Karpas-422 (cell line): ENCODE data around the gene MYOCD. TPM values are rescaled to one million over a fixed set of nuclear protein-coding genes. Genes with fewer than 3 reads are reported as not detected.

ENCODE experiments used
- DNase-seq: peaks from one replicate; pipeline ENCODE4 v3.0.0-alpha.2; 2015
- H2AFZ ChIP-seq: fragments of 200-600 bp; sonication (generic); 2 replicates; pipeline ENCODE4 v1.6.1; 2014; ENCODE audit warnings: antibody characterized with exemption, low read length, mixed read lengths
- H3K27ac ChIP-seq: fragments of 200-600 bp; sonication (generic); 2 replicates; pipeline ENCODE4 v1.5.1; 2014; ENCODE audit warnings: mild to moderate bottlenecking, low read length, moderate library complexity
- H3K27me3 ChIP-seq: fragments of 200-600 bp; sonication (generic); 2 replicates; pipeline ENCODE4 v1.6.1; 2014; ENCODE audit warnings: low read length, mixed read lengths
- H3K36me3 ChIP-seq: fragments of 200-600 bp; sonication (generic); 2 replicates; pipeline ENCODE4 v1.6.1; 2014; ENCODE audit warnings: low read length, mixed read lengths; ENCODE audit not compliant: insufficient read depth
- H3K4me1 ChIP-seq: fragments of 200-600 bp; sonication (generic); 2 replicates; pipeline ENCODE4 v1.6.1; 2014; ENCODE audit warnings: mild to moderate bottlenecking, low read length, mixed read lengths
- H3K4me2 ChIP-seq: fragments of 200-600 bp; sonication (generic); 2 replicates; pipeline ENCODE4 v1.6.1; 2014; ENCODE audit warnings: low read length, low read depth, mild to moderate bottlenecking; ENCODE audit not compliant: poor library complexity, severe bottlenecking
- H3K4me3 ChIP-seq: fragments of 200-600 bp; sonication (generic); 2 replicates; pipeline ENCODE4 v1.5.1; 2014; ENCODE audit warnings: mild to moderate bottlenecking, antibody characterized with exemption, low read length, mixed read lengths
- H3K79me2 ChIP-seq: fragments of 200-600 bp; sonication (generic); 2 replicates; pipeline ENCODE4 v1.6.1; 2014; ENCODE audit warnings: mild to moderate bottlenecking, low read length, mixed read lengths
- H3K9ac ChIP-seq: fragments of 200-600 bp; sonication (generic); 2 replicates; pipeline ENCODE4 v1.6.0; 2014; ENCODE audit warnings: low read length
- H3K9me2 ChIP-seq: fragments of 200-600 bp; sonication (generic), shearing (Covaris generic); replicated peaks from 2 replicates; pipeline ENCODE4 v1.6.0; 2014; ENCODE audit warnings: mild to moderate bottlenecking, low read length, moderate library complexity; ENCODE audit not compliant: insufficient read depth
- H3K9me3 ChIP-seq: fragments of 300-700, 200-600 bp; sonication (generic); 2 replicates; pipeline ENCODE4 v1.6.1; 2014; ENCODE audit warnings: low read length, mixed read lengths
- H4K20me1 ChIP-seq: fragments of 200-600 bp; sonication (generic); 2 replicates; pipeline ENCODE4 v1.6.1; 2014; ENCODE audit warnings: mild to moderate bottlenecking, antibody characterized with exemption, low read length, low read depth; ENCODE audit not compliant: insufficient read depth
- total RNA-seq: library from RNA; depleted of rRNA; stranded (reverse); fragments of >200 nt; shearing (Covaris generic); gene quantifications from 2 replicates; pipeline ENCODE4 v1.2.3, GENCODE V29; 2014; ENCODE audit warnings: low replicate concordance

MYOCD gene
- total RNA-seq, 1 experiment from 2014 or later: not detected

GRCh38 chr17:12727076-12727760, 61.5 kb downstream of the MYOCD start:
- Histone ChIP-seq H3K36me3 (no peaks in the 10 kb centered on the region), H3K9me2 (no peaks in the 10 kb centered on the region), H3K4me3 (no peak overlapping the region), H2AFZ (no peak overlapping the region), H3K9ac (no peak overlapping the region), H4K20me1 (no peaks in the 10 kb centered on the region), H3K4me2 (no peak overlapping the region), H3K79me2 (no peaks in the 10 kb centered on the region), H3K4me1 (no peaks in the 10 kb centered on the region), H3K9me3 (no peaks in the 10 kb centered on the region), H3K27ac (no peak overlapping the region), H3K27me3 (no peaks in the 10 kb centered on the region)
- no peak for DNase-seq

GRCh38 chr17:12727881-12728280, 62.2 kb downstream of the MYOCD start:
- Histone ChIP-seq H2AFZ (no peak overlapping the region), H3K36me3 (no peaks in the 10 kb centered on the region), H3K9me3 (no peaks in the 10 kb centered on the region), H3K27ac (no peak overlapping the region), H3K9me2 (no peaks in the 10 kb centered on the region), H3K4me1 (no peaks in the 10 kb centered on the region), H3K4me2 (no peak overlapping the region), H3K9ac (no peak overlapping the region), H4K20me1 (no peaks in the 10 kb centered on the region), H3K27me3 (no peaks in the 10 kb centered on the region), H3K79me2 (no peaks in the 10 kb centered on the region), H3K4me3 (no peak overlapping the region)
- DNase-seq: no peak

GRCh38 chr17:12729086-12729485, 63.4 kb downstream of the MYOCD start:
- DNase-seq: no peak
- H4K20me1 ChIP-seq: no peaks in the 10 kb centered on the region
- no peak overlapping the region for H3K9ac ChIP-seq
- H3K9me3 ChIP-seq: no peaks in the 10 kb centered on the region
- H3K4me2 ChIP-seq: no peak overlapping the region
- H3K4me3 ChIP-seq: no peak overlapping the region
- H3K4me1 ChIP-seq: no peaks in the 10 kb centered on the region
- no peaks in the 10 kb centered on the region for H3K9me2 ChIP-seq
- H3K27me3 ChIP-seq: no peaks in the 10 kb centered on the region
- no peaks in the 10 kb centered on the region for H3K79me2 ChIP-seq
- no peak overlapping the region for H2AFZ ChIP-seq
- no peak overlapping the region for H3K27ac ChIP-seq
- H3K36me3 ChIP-seq: no peaks in the 10 kb centered on the region

GRCh38 chr17:12730421-12730820, 64.7 kb downstream of the MYOCD start:
- Histone ChIP-seq H3K9me2 (no peaks in the 10 kb centered on the region), H3K27me3 (no peaks in the 10 kb centered on the region), H2AFZ (no peak overlapping the region), H3K9ac (no peak overlapping the region), H3K9me3 (no peaks in the 10 kb centered on the region), H3K4me3 (no peak overlapping the region), H3K27ac (no peak overlapping the region), H3K4me1 (no peaks in the 10 kb centered on the region), H3K79me2 (no peaks in the 10 kb centered on the region), H4K20me1 (no peaks in the 10 kb centered on the region), H3K4me2 (no peak overlapping the region), H3K36me3 (no peaks in the 10 kb centered on the region)
- DNase-seq: no peak

GRCh38 chr17:12730931-12731521, 65.3 kb downstream of the MYOCD start:
- H3K27me3 ChIP-seq: no peaks in the 10 kb centered on the region
- H3K79me2 ChIP-seq: no peaks in the 10 kb centered on the region
- no peaks in the 10 kb centered on the region for H3K9me3 ChIP-seq
- H3K36me3 ChIP-seq: no peaks in the 10 kb centered on the region
- no peak overlapping the region for H3K4me3 ChIP-seq
- no peak overlapping the region for H3K9ac ChIP-seq
- no peak overlapping the region for H3K27ac ChIP-seq
- no peaks in the 10 kb centered on the region for H3K9me2 ChIP-seq
- no peak overlapping the region for H3K4me2 ChIP-seq
- H2AFZ ChIP-seq: no peak overlapping the region
- H3K4me1 ChIP-seq: no peaks in the 10 kb centered on the region
- DNase-seq: no peak
- H4K20me1 ChIP-seq: no peaks in the 10 kb centered on the region

GRCh38 chr17:12731839-12732238, 66.1 kb downstream of the MYOCD start:
- Histone ChIP-seq H3K27me3 (no peaks in the 10 kb centered on the region), H3K4me3 (no peak overlapping the region), H3K79me2 (no peaks in the 10 kb centered on the region), H3K9ac (no peak overlapping the region), H3K4me2 (no peak overlapping the region), H2AFZ (no peak overlapping the region), H3K36me3 (no peaks in the 10 kb centered on the region), H3K4me1 (no peaks in the 10 kb centered on the region), H3K9me3 (no peaks in the 10 kb centered on the region), H3K27ac (no peak overlapping the region), H3K9me2 (no peaks in the 10 kb centered on the region), H4K20me1 (no peaks in the 10 kb centered on the region)
- no peak for DNase-seq

GRCh38 chr17:12732366-12732765, 66.7 kb downstream of the MYOCD start:
- H3K4me3 ChIP-seq: no peak overlapping the region
- H4K20me1 ChIP-seq: no peaks in the 10 kb centered on the region
- H3K27me3 ChIP-seq: no peaks in the 10 kb centered on the region
- no peaks in the 10 kb centered on the region for H3K4me1 ChIP-seq
- DNase-seq: no peak
- no peaks in the 10 kb centered on the region for H3K9me3 ChIP-seq
- no peaks in the 10 kb centered on the region for H3K79me2 ChIP-seq
- H3K36me3 ChIP-seq: no peaks in the 10 kb centered on the region
- H3K27ac ChIP-seq: no peak overlapping the region
- no peak overlapping the region for H3K4me2 ChIP-seq
- H3K9ac ChIP-seq: no peak overlapping the region
- no peaks in the 10 kb centered on the region for H3K9me2 ChIP-seq
- H2AFZ ChIP-seq: no peak overlapping the region

- Histone ChIP-seq H3K27ac (no peak overlapping the region), H3K4me3 (no peak overlapping the region)
Observed at GRCh38 chr17:12734926-12735325, 69.2 kb downstream of the MYOCD start.

More at GRCh38 chr17:12734926-12735325, 69.2 kb downstream of the MYOCD start:
- no peaks in the 10 kb centered on the region for H3K36me3 ChIP-seq
- H4K20me1 ChIP-seq: no peaks in the 10 kb centered on the region
- no peaks in the 10 kb centered on the region for H3K27me3 ChIP-seq
- H3K4me2 ChIP-seq: no peak overlapping the region
- no peak overlapping the region for H3K9ac ChIP-seq
- no peaks in the 10 kb centered on the region for H3K4me1 ChIP-seq
- no peaks in the 10 kb centered on the region for H3K9me2 ChIP-seq
- H2AFZ ChIP-seq: no peak overlapping the region
- H3K9me3 ChIP-seq: no peaks in the 10 kb centered on the region
- no peaks in the 10 kb centered on the region for H3K79me2 ChIP-seq
- no peak for DNase-seq
